Esophagus muscularis mucosa (tissue), 4 donors: Measurements from ENCODE around the gene WDFY3.

Experiments
- EP300 ChIP-seq: sonication (generic); formaldehyde crosslinking; IDR thresholded peaks from one replicate; pipeline ENCODE4 v1.6.1; 2017; ENCODE audit warnings: antibody characterized with exemption
- POLR2A ChIP-seq: fragments of 450-650 bp; IDR thresholded peaks from one replicate; pipeline ENCODE4 v1.6.1; 2017; ENCODE audit warnings: antibody characterized with exemption, moderate library complexity, mild to moderate bottlenecking, low read depth
- TF ChIP-seq, protein P1 (sequence below), 3 experiments: fragments of 200-600 bp in 2 of 3; fragments of 450-650 bp in 1 of 3; sonication (generic) in 2 of 3; IDR thresholded peaks; one replicate each; pipeline ENCODE4 v1.5.1; 2017 to 2019; ENCODE audit warnings: antibody characterized with exemption in 3 of 3, mild to moderate bottlenecking in 2 of 3, moderate library complexity in 1 of 3

DNA sequence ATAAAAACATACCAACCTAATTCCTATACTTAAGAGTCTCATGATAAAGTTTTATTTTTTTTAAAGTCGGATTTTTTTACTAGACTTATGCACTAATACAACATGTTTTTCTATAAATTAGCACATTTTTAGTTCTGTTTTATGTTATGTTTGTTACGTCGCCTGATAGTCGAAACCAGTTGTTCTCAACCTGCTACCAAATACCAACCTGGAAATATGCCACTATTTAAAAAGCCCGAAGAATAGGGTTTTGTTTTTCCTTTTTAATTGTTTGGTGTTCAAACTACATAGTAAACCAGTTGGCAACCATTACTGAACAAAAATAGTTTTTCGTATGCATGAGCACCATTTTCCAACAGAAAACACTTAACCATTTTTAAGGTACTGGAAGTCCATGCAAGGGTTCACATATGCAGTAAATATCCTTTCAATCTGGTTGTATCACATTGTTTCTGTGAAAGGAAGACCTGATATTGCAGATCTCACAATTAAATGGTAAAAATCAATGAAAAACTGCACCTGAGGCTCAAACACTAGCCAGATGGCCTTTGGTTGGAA is 1.4 kb downstream of the WDFY3 start:
- TF ChIP-seq, protein P1, sequence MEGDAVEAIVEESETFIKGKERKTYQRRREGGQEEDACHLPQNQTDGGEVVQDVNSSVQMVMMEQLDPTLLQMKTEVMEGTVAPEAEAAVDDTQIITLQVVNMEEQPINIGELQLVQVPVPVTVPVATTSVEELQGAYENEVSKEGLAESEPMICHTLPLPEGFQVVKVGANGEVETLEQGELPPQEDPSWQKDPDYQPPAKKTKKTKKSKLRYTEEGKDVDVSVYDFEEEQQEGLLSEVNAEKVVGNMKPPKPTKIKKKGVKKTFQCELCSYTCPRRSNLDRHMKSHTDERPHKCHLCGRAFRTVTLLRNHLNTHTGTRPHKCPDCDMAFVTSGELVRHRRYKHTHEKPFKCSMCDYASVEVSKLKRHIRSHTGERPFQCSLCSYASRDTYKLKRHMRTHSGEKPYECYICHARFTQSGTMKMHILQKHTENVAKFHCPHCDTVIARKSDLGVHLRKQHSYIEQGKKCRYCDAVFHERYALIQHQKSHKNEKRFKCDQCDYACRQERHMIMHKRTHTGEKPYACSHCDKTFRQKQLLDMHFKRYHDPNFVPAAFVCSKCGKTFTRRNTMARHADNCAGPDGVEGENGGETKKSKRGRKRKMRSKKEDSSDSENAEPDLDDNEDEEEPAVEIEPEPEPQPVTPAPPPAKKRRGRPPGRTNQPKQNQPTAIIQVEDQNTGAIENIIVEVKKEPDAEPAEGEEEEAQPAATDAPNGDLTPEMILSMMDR (IDR thresholded peaks at IDR 0.05), result no peak
- TF ChIP-seq EP300, result no peak
- TF ChIP-seq POLR2A, result no peak
